Keratinocyte (primary cell): Measurements from ENCODE around the gene USP28. TPM values are rescaled to one million over a fixed set of nuclear protein-coding genes. Genes with fewer than 3 reads are reported as not detected.

Source experiments
- DNase-seq: peaks from one replicate; pipeline ENCODE4 v3.0.0-alpha.2; 2011; ENCODE audit warnings: low read depth, missing footprints, low spot score
- FAIRE-seq: peaks from 2 replicates; lab custom pipeline; 2011; peaks lifted over from hg19 to GRCh38; lab: Jason Lieb, UNC
- H2AFZ ChIP-seq: 2 replicates; pipeline ENCODE4 v1.6.0; 2012; ENCODE audit warnings: low read length, control low read depth, inconsistent platforms; ENCODE audit not compliant: control insufficient read depth
- H3K27ac ChIP-seq: 2 replicates; pipeline ENCODE4 v1.5.1; 2011; ENCODE audit warnings: low read length; ENCODE audit not compliant: control insufficient read depth, insufficient read depth
- H3K27me3 ChIP-seq: 3 replicates; pipeline ENCODE4 v1.6.0; 2011; ENCODE audit warnings: low read length; ENCODE audit not compliant: control insufficient read depth, insufficient read depth; ENCODE audit errors: extremely low read depth
- H3K36me3 ChIP-seq, 2 experiments: 2 replicates in 1 of 2; 3 replicates in 1 of 2; pipeline ENCODE4 v1.5.1; 2011; ENCODE audit warnings: low read length in 2 of 2, mild to moderate bottlenecking in 1 of 2; ENCODE audit not compliant: control insufficient read depth in 2 of 2, insufficient read depth in 2 of 2; ENCODE audit errors: extremely low read depth in 1 of 2
- H3K4me1 ChIP-seq: 3 replicates; pipeline ENCODE4 v1.5.1; 2011; ENCODE audit warnings: low read length; ENCODE audit not compliant: control insufficient read depth, insufficient read depth; ENCODE audit errors: extremely low read depth
- H3K4me2 ChIP-seq: 3 replicates; pipeline ENCODE4 v1.6.0; 2011; ENCODE audit warnings: low read depth, low read length; ENCODE audit not compliant: control insufficient read depth, insufficient read depth; ENCODE audit errors: extremely low read depth
- H3K4me3 ChIP-seq, 3 experiments: fragments of 200-600 bp in 1 of 3; sonication (generic) in 1 of 3; 2 replicates in 2 of 3; 3 replicates in 1 of 3; pipeline ENCODE4 v1.5.1; 2011 to 2016; ENCODE audit warnings: low read length in 3 of 3, mild to moderate bottlenecking in 3 of 3, control low read depth in 2 of 3, inconsistent platforms in 1 of 3, low read depth in 1 of 3, mixed read lengths in 1 of 3, mixed run types in 1 of 3, moderate library complexity in 1 of 3; ENCODE audit not compliant: control insufficient read depth in 2 of 3, insufficient read depth in 2 of 3; ENCODE audit errors: extremely low read depth in 1 of 3
- H3K79me2 ChIP-seq: 2 replicates; pipeline ENCODE4 v1.6.0; 2012; ENCODE audit warnings: low read length; ENCODE audit not compliant: control insufficient read depth, insufficient read depth
- H3K9ac ChIP-seq: 3 replicates; pipeline ENCODE4 v1.6.0; 2011; ENCODE audit warnings: low read length; ENCODE audit not compliant: control insufficient read depth, insufficient read depth; ENCODE audit errors: extremely low read depth
- H3K9me1 ChIP-seq: 3 replicates; pipeline ENCODE4 v1.6.0; 2011; ENCODE audit warnings: low read length; ENCODE audit not compliant: control insufficient read depth, insufficient read depth; ENCODE audit errors: extremely low read depth
- H3K9me3 ChIP-seq: 2 replicates; pipeline ENCODE4 v1.5.1; 2012; ENCODE audit warnings: low read depth, low read length; ENCODE audit not compliant: control insufficient read depth
- H4K20me1 ChIP-seq: 3 replicates; pipeline ENCODE4 v1.6.0; 2011; ENCODE audit warnings: low read length; ENCODE audit not compliant: control insufficient read depth, insufficient read depth; ENCODE audit errors: extremely low read depth
- CTCF ChIP-seq, 3 experiments: IDR thresholded peaks in 1 of 3; conservative IDR thresholded peaks in 1 of 3; optimal IDR thresholded peaks in 1 of 3; 2 replicates in 2 of 3; 3 replicates in 1 of 3; pipeline versions ENCODE3 to v1.5.1; 2011; ENCODE audit warnings: low read length in 3 of 3, mild to moderate bottlenecking in 3 of 3, moderate library complexity in 2 of 3, control low read depth in 1 of 3, inconsistent platforms in 1 of 3; ENCODE audit not compliant: insufficient read depth in 2 of 3; ENCODE audit errors: extremely low read depth in 1 of 3
- EZH2 ChIP-seq: IDR thresholded peaks from one replicate; pipeline ENCODE4 v1.6.1; 2012; ENCODE audit warnings: inconsistent platforms, mild to moderate bottlenecking, low read length, moderate library complexity
- dilution Hi-C: fragments of 300-500 bp; cut with MboI; formaldehyde crosslinking; loops from one replicate; pipeline ENCODE4 v1.7.0; 2020; ENCODE audit warnings: low sequenced_read_pairs; ENCODE audit not compliant: extremely low pct_ligation_motif_present
- polyA plus RNA-seq, 5 experiments: library from polyadenylated mRNA; depleted of rRNA in 3 of 5; stranded (reverse) in 3 of 5; stranded (forward) in 1 of 5; unstranded in 1 of 5; fragments of >200 nt; gene quantifications; 1 replicate in 1 of 5; 2 replicates in 3 of 5; 3 replicates in 1 of 5; pipeline versions ENCODE4 v1.2.1 to v1.2.3, GENCODE V29; 2011 to 2012; ENCODE audit warnings: missing spikeins in 2 of 5, low read depth in 1 of 5, low replicate concordance in 1 of 5

The USP28 gene
- polyA plus RNA-seq, 1 donor (not counting 4 experiments of a cell fraction or from before 2014, with no cell fraction given) = 37.4 TPM

GRCh38 chr11:113773416-113774173 is 101.8 kb downstream of the USP28 start, which contains the start of gene ZW10:
ZW10 (minus strand) TSS chr11:113773692; CDS start chr11:113773666, 26 bp downstream.
- no peak for FAIRE-seq
- dilution Hi-C loops = no loop called here
- peak within 1 kb of the TSS; percentile 94 for H3K9ac ChIP-seq
- peak within 1 kb of the TSS; percentile 88 for H3K27ac ChIP-seq
- H3K4me2 ChIP-seq = peak within 1 kb of the TSS; percentile 75
- peak within 1 kb of the TSS; percentile 91 for H2AFZ ChIP-seq
- no peaks in the 10 kb centered on the region for H3K9me3 ChIP-seq
- H3K4me3 ChIP-seq = peak within 1 kb of the TSS; percentile 94 to 97 (median 95)
- H3K4me1 ChIP-seq = peaks cover 11% of the 10 kb centered on the region
- no peaks in the 10 kb centered on the region for H3K27me3 ChIP-seq
- peaks cover 0 to 5% of the 10 kb centered on the region in 2 experiments for H3K36me3 ChIP-seq
- H4K20me1 ChIP-seq = no peaks in the 10 kb centered on the region
- peak; percentile 76 for DNase-seq
- no peaks in the 10 kb centered on the region for H3K9me1 ChIP-seq
- H3K79me2 ChIP-seq = peaks cover 39% of the 10 kb centered on the region
- TF ChIP-seq CTCF (optimal IDR thresholded peaks at IDR 0.05 in 1 of 3, IDR thresholded peaks at IDR 0.05 in 1 of 3, conservative IDR thresholded peaks at IDR 0.05 in 1 of 3; ENCODE audit: extremely low read depth in 1 of 3, insufficient read depth in 2 of 3, low read length in 3 of 3) = peak; percentile 50 to 73 (median 68)
- TF ChIP-seq EZH2 = no peak

GRCh38 chr11:113773092-113773415 is 102.3 kb downstream of the USP28 start:
- dilution Hi-C loops = no loop called here
- H3K36me3 ChIP-seq = peaks cover 0 to 10% of the 10 kb centered on the region in 2 experiments
- peak overlapping the region; percentile 91 for H2AFZ ChIP-seq
- H3K4me2 ChIP-seq = peak overlapping the region; percentile 75
- peak overlapping the region; percentile 94 to 97 (median 95) for H3K4me3 ChIP-seq
- peak overlapping the region; percentile 94 for H3K9ac ChIP-seq
- H3K27ac ChIP-seq = peak overlapping the region; percentile 88
- H3K4me1 ChIP-seq = peaks cover 6% of the 10 kb centered on the region
- H3K79me2 ChIP-seq = peaks cover 39% of the 10 kb centered on the region
- DNase-seq = no peak
- H3K9me3 ChIP-seq = no peaks in the 10 kb centered on the region
- no peaks in the 10 kb centered on the region for H4K20me1 ChIP-seq
- no peaks in the 10 kb centered on the region for H3K9me1 ChIP-seq
- FAIRE-seq = no peak
- H3K27me3 ChIP-seq = no peaks in the 10 kb centered on the region
- no peak for TF ChIP-seq EZH2
- no peak for TF ChIP-seq CTCF (optimal IDR thresholded peaks at IDR 0.05 in 1 of 3, IDR thresholded peaks at IDR 0.05 in 1 of 3, conservative IDR thresholded peaks at IDR 0.05 in 1 of 3; ENCODE audit: extremely low read depth in 1 of 3, insufficient read depth in 2 of 3, low read length in 3 of 3)
